GM19328 (cell line): Measurements from ENCODE around the gene ZNF800.
A peak's percentile ranks its signal among the peaks of the same experiment; 100 is the strongest.
"Not testable (repeated sequence)": the region's sequence is repeated elsewhere in the genome, so short reads cannot be mapped to it uniquely, and the experiment has no call there.

ENCODE experiments used
- ATAC-seq: cut with Tn5 transposase; IDR thresholded peaks from one replicate; pipeline ENCODE4 v1.9.1; 2021; ENCODE audit warnings: mild to moderate bottlenecking, moderate library complexity; ENCODE audit not compliant: unreplicated experiment

The ZNF800 gene, protein sequence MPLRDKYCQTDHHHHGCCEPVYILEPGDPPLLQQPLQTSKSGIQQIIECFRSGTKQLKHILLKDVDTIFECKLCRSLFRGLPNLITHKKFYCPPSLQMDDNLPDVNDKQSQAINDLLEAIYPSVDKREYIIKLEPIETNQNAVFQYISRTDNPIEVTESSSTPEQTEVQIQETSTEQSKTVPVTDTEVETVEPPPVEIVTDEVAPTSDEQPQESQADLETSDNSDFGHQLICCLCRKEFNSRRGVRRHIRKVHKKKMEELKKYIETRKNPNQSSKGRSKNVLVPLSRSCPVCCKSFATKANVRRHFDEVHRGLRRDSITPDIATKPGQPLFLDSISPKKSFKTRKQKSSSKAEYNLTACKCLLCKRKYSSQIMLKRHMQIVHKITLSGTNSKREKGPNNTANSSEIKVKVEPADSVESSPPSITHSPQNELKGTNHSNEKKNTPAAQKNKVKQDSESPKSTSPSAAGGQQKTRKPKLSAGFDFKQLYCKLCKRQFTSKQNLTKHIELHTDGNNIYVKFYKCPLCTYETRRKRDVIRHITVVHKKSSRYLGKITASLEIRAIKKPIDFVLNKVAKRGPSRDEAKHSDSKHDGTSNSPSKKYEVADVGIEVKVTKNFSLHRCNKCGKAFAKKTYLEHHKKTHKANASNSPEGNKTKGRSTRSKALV

DNA sequence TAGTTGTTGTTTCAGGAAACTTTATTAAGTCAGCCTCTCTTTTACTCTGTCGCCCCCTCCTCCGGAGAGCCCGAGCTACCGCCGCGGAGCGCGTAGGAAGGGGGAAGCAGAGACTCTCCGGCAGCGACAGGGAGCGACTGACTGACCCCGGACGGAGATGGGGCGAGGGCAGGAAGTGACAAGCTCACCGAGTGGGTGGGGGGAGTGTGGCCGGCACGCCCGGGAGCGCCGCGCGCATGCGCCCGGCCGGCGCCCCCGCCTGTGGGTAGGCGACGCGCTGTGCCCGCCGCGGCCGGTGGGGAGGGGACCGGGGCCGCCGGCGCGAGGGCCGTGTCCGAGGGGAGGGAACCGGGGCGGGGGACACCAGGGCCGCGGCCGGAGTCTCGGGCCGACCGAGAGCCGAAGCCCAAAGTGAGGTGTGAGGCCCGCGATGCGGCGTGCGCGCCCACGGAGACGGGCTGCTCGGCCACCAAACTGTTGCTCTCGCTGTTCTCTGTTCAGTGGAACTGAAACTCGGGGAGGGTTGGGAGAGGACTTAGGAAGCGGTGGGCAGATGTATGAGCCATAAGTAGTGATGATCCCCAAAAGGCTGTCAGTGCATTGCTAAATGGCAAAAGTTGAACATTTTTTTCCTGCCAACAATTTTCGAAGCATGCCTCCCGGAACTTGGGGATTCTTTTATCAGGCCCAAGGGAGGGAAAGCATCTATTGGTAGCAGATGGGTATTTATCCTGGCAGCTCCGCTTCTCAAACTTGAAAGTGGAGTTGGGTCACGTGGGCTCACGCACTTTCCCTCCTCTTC, at the start of gene ZNF800:
ZNF800 (minus strand) TSS at position 143 of the 802 bp plus-strand sequence. CDS start 1,151 bp downstream, outside the sequence.
- peak; percentile 67 for ATAC-seq

DNA sequence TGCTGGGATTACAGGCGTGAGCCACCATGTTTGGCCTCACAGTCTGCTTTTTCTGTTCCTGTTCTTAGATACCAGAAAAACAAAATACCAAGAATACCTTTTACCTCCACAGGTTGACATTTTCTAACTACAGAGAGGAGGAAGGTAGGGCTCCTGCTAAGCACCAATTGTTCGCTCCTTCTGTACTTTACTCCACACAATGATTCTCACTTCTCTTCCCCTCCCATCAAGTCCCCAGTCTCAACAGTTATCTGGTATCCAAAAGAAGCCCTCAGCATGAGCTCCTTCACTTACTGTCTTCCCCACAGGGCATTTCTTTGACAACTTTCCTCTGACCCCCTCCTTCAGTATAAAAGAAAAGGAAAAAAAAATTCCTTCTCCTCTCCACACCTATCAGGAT, 47.7 kb upstream of the ZNF800 start:
- ATAC-seq, result no peak

DNA sequence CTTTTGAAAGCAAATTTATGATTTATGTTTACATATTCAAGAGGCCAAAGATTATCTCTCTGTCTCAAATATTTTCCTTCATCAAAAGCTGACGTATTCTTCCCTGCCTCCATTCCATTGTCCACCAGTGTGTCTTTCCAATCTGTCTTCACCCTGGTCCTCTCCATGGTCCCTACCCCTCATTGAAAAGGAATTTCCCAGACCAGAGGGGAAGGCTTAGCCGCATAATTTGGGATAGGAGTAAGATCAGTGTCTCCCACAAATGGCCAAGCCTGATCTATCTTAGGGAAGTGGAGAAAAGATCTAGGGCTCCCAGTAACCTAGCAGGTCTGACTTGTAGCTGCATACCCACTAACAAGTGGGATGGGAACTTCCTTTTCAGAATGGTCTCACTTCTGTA, 46.3 kb upstream of the ZNF800 start:
- ATAC-seq, result no peak

DNA sequence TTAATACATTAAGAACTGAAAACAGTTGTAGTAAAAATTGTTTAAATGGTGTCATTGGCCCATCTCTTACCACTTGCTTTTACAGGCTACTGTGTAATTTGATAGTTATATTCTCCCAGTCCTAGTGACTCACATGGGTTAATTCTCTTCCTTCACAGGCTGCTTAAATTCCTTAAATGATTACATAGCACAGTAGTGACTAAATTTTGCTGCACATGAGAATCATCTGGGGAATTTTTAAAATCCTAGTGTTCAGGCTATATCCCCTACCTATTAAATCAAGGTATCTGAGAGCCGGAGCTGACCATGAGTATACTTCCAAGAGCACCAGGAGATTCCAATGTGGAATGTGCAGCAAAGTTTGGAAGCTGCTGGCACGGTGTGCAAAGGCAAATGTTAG, 45.3 kb upstream of the ZNF800 start:
- ATAC-seq, result no peak

DNA sequence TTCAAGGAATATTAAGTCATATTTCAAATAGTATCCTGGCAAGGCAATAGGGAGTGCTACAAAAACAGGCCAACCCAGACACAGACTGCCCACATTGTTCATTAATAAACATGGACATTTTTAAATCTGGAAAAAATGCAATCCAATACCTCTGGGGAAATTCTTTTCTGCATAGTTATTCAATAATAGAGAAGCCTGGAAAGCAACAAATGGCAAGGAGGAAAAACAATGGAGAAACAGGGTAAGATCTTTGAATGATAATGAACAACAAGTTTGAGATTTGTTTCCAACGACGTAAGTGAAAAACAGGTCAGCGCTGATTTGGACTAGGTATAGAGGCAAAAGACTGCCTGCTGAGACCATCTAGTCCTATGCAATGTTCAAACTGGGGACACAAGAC, 44.7 kb upstream of the ZNF800 start:
- ATAC-seq, result no peak

DNA sequence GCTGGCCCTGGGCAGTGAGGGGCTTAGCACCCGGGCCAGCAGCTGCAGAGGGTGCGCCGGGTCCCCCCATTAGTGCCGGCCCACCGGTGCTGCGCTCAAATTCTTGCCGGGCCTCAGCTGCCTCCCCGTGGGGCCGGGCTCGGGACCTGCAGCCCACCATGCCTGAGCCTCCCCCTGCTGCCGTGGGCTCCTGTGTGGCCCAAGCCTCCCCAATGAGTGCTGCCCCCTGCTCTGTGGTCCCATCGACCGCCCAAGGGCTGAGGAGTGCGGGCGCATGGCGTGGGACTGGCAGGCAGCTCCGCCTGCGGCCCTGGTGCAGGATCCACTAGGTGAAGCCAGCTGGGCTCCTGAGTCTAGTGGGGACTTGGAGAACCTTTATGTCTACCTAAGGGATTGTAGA, 36.8 kb upstream of the ZNF800 start:
- ATAC-seq, result not testable (repeated sequence)

DNA sequence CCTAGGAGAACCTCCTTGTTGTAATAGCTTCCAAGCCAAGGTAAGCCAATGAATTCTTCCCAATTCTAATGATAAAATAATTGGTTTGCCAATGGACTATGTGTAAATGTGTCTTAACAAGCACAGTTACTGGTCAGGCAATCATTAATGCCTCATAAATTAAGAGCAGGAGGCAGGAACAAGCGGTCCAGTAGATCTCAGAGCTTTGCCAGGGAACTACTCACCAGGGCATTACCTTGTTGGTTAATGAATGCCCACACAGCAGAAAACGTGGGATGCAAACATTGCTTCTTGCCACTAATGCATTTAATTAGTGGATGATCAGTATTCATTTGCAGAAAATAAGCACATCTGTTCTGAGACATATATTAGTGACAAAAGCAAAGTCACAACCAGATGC, 26.7 kb upstream of the ZNF800 start:
- ATAC-seq, result no peak

DNA sequence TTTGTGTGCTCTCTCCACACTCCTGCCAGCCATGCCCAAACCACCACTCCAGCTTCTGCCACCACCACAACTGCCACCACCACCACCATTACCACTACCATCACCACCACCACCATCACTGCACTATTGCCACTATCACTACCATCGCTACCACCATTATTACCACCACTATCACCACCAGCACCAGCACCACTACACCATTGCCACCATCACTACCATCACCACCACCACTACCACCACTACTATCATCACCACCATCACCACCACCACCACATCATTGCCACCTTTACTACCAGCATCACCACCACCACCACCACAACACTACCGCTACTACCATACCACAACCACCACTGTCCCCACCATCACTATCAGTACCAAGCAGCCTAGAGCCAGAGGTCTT, 26.0 kb upstream of the ZNF800 start:
- ATAC-seq, result no peak

DNA sequence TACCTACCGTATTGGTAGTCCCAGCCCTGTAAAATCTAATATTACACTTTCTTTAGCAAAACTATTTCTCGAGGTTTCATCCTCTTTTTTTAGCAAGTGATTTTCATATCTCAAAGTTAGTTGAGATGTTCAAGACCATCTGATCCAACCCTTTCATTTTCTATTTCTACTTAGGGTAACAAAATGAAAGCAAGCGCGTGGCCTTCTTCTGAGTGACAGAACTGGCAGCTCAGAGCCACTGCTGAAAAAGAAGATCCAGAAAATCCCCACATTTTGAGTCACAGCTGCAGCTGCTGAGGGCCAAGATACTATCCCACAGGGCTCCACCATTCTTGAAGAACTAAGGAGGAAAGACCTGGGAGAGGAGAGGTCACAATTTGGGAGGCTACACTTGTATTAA, 24.8 kb upstream of the ZNF800 start:
- peak; percentile 80 for ATAC-seq

DNA sequence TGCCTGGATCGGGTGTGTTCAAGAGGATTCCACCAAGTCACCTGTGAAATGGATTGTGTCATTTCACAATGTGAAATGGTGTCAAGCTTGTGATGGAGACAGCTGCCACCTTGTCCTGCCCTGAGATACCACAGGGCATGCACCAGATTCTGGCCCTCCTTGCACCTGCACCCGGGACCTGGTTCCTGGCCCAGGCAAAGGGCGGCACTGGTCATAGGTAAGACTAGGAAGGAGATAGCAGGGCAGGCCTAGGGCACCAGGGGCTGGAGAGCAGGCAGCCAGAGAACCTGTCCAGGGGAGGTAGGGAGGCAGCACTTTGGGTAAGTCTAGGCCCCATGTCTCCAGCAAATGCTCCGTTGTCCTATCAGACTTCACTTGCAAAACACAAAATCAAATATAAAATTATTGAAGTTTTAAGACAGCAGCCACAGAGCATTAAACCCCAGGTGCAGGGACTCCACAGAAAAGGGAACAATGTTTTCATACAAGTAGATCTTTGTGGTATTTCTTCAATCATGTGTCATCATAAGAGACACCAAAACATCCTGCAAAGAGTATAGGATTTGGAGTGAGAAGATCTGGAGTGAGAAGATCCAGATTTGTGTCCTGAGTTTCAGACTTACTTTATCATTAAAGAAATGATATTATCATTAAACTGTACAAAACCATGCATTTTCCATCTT, 22.7 kb upstream of the ZNF800 start:
- no peak for ATAC-seq

DNA sequence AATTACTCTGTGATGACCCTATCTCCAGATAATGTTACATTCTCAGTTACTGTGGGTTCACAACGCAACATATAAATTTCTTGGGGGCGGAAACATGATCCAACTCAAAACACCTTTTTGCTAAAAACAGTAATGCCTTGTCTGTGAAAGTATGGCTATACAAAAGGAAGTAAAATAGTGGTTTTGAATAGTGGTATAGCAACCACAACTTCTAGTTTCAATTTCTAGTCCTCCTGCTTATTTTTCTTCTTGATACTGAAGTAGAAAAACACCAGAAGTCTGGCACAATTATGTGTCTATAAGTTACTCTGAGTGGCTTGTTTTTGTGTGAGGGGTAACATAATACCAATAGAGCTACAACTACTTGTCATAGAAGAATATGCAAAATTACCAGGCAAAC, 21.5 kb upstream of the ZNF800 start:
- ATAC-seq, result peak; percentile 42

DNA sequence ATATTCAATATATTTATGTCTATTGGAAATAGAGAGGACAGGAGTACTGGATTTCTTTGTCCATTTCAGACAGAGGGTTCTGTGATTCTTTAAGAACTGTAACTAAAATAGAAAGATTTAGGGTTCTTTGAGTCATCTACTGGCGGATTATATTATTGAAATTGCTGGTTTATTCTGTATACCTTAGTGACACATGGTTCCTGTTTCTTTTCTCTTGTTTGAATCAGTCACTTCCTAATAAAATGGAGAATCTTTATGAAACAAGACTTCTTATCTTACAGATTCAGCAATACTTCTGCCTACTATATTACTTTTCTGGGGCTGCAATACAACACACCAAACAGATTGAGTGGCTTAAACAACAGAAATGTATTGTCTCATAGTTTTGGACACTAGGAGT, 20.8 kb upstream of the ZNF800 start:
- ATAC-seq, result no peak

DNA sequence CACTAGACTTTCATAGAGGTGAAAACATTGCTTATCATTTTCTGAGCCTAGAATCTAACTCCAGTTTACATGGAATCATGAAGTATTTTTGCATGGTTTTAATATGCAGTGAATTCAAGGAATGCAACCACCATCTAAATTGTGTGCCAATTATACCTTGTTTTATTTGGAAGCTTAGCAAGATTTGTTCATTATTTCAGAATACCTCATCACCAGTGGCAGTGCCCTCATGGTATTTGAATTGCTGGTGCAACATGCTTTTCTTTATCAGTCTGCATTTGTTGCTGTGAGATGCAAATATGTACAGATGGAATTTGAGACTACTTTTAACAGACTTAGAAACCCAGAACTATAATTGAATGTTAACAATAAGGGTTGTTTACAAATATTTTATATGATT, 18.7 kb upstream of the ZNF800 start:
- no peak for ATAC-seq

DNA sequence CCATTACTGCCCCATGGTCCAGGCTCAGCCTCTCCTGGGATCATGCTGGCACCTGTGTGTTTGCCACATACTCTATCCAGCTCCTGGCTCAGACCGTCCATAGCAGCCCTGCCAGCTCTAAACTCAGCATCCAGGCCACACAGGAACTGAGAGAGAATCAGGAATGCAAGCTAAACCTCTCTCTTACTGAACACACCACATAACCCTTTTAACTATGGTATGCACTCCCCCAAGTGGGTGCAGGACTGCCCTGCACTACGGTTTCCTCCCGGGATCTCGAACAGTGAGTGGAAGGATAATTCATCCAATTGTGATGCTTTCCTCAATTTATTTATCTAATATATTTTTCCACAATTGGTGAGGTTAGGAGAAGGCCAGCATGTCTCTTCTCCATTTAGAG, 17.1 kb upstream of the ZNF800 start:
- ATAC-seq, result no peak

DNA sequence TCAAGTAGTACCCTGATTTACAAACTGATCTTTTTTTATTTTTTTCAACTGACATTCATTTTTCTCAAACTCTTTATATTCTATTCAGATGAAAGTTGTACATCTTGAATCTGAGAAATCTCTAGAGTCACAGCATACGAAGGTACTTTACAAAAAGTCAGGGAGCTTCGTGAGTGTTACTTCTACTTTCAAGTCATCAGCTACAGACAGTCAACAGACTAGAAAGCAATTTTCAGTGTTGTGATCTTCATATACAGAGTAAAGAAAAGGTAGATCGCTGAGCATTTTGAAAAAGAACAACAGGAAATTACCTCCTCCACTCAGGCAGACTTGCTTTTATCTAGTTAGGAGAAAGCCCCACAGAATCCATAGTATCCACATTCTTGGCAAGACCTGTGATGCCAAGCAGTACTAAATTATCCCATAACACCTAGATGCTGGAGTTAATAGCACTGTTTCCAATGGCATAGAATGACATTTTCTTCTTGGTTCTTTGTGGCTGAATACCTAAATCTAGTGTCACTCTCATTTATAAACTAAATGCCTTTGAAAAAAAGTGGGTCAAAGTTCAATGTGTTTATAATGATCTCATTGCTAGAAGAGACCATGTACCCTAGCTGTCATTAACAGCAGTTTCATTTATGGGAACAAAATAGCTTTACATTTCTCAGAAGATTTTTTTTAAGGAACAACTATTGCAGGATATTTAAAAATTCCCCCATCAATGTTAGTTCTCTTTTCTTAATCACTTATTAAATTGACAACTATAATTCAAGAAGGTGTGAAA, 12.0 kb upstream of the ZNF800 start:
- ATAC-seq, result no peak

DNA sequence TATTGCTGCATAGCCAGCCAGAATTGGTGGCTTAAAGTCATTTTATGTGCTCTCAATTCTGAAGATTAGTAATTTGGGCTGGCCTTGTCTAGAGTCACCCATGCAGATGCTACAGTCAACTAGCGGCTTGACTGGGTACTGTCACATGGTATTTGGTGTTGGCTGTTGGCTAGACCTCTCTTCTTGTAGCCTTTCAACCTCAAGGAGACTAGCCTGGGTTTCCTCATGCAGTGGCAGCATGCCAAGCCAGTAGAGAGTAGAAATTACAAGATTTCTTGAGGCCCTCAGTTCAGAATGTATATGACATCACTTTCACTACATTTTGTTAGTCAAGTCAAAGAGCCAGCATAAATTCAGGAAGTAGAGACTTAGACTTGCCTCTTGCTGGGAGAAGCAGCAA, 3.7 kb upstream of the ZNF800 start:
- ATAC-seq, result no peak

DNA sequence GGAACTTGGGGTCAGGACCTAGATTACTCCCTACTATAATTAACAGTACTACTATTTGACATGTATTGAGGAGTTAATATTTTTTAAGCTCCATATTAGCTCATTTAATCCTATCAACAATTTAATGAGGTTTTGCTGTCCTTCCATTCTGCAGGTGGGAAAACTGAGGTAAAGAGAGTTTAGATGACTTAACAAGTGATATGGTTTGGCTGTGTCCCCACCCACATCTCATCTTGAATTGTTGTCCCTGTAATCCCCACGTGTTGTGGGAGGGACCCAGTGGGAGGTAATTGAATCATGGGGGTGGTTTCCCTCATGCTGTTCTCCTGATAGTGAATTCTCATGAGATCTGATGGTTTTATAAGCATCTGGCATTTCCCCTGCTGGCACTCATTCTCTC, 2.6 kb upstream of the ZNF800 start:
- not testable (repeated sequence) for ATAC-seq

DNA sequence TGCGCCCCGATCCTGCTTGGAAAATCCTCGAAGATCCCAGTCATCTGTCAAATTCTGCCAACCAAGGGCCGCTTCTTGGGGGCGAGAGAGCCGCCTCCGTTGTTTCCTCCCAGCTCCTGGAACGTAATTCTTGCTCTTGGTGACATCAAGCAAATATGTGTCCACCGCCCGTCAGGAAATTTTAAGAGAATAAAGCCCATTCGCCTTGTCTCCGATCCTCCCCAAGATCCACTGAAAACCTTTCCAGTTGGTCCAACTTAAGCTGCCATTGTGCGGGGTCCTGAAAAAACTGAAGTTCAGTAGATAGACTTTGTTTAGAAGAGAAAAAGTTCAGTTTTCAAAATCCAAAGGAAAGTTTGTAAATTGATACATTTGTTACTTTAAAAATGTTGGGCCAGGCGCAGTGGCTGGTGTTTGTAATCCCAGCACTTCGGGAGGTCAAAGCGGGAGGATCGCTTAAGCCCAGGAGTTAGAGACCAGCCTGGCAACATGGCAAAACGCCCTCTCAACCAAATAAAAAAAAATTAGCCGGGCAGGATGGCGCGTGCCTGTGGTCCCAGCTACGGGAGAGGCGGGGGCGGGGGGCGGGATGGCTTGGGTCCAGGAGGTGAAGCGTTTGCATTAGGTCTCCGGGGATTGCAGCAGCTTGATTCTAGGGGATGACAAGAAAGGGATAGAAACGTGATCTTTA, 1.0 kb upstream of the ZNF800 start:
- no peak for ATAC-seq

DNA sequence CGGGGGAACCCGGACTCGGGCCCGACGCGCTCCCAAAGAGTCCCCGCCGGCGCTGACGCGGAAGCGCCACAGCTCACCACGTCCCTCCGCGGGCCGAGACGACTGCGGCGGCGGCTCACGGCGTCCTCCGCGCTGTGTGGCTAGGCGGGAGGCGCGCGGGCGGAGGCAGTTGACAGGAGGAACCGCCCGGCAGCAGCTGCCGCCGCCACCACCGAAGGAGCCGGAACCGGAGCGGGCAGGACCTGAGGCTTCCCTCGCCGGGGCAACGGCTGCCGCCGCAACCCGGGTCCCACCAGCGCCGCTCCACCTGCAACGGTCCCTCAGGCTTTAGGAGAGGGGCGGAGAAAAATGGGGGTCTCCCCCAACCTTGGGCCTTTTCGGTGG, 334 bp downstream of the ZNF800 start:
- ATAC-seq, result peak; percentile 40
